ENCODE results near the gene TMIGD1.

GRCh38 chr17:30369995-30370394 is 36.1 kb upstream of the TMIGD1 start:
- TF ChIP-seq CTCF (IDR thresholded peaks at IDR 0.05; ENCODE audit: low read length) = no peak
- TF ChIP-seq EZH2 (optimal IDR thresholded peaks at IDR 0.05; ENCODE audit: low read depth, low read length) = no peak
